ENCODE results near the gene PDGFD. TPM values are rescaled to one million over a fixed set of nuclear protein-coding genes. Genes with fewer than 3 reads are reported as not detected.

PDGFD gene
- total RNA-seq, 1 donor from 2014 or later, result 3.4 TPM

DNA sequence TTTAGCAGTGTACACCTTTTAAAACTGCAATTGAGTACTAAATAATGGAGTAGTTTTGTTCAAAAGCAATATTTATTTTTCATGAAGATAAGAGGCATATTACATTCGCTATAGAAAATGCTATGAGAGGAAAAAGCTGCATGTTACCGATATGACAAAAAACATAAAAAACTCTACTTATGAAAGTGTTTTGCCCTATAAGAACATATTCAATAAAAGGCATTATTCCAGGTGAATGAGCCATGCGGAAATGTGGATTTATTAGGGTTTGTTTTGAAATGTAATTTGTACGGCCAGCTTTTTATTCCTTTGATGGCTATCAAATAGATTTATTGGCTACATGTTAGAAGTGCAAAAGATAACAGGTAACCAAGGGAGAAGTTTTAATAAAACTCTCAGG is 256.8 kb downstream of the PDGFD start:
- no peaks in the 10 kb centered on the region for H3K36me3 ChIP-seq (ENCODE audit: control insufficient read depth, insufficient read depth, low read length)
- no peaks in the 10 kb centered on the region for H3K27me3 ChIP-seq (ENCODE audit: control insufficient read depth, insufficient read depth, low read length)
- no peak for DNase-seq (ENCODE audit: low read depth)
- TF ChIP-seq, protein P1, sequence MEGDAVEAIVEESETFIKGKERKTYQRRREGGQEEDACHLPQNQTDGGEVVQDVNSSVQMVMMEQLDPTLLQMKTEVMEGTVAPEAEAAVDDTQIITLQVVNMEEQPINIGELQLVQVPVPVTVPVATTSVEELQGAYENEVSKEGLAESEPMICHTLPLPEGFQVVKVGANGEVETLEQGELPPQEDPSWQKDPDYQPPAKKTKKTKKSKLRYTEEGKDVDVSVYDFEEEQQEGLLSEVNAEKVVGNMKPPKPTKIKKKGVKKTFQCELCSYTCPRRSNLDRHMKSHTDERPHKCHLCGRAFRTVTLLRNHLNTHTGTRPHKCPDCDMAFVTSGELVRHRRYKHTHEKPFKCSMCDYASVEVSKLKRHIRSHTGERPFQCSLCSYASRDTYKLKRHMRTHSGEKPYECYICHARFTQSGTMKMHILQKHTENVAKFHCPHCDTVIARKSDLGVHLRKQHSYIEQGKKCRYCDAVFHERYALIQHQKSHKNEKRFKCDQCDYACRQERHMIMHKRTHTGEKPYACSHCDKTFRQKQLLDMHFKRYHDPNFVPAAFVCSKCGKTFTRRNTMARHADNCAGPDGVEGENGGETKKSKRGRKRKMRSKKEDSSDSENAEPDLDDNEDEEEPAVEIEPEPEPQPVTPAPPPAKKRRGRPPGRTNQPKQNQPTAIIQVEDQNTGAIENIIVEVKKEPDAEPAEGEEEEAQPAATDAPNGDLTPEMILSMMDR (IDR thresholded peaks at IDR 0.05; ENCODE audit: insufficient read depth, low read length, poor library complexity, severe bottlenecking), result no peak
- H3K4me3 ChIP-seq (ENCODE audit: low read depth, low read length), result no peak overlapping the region

DNA sequence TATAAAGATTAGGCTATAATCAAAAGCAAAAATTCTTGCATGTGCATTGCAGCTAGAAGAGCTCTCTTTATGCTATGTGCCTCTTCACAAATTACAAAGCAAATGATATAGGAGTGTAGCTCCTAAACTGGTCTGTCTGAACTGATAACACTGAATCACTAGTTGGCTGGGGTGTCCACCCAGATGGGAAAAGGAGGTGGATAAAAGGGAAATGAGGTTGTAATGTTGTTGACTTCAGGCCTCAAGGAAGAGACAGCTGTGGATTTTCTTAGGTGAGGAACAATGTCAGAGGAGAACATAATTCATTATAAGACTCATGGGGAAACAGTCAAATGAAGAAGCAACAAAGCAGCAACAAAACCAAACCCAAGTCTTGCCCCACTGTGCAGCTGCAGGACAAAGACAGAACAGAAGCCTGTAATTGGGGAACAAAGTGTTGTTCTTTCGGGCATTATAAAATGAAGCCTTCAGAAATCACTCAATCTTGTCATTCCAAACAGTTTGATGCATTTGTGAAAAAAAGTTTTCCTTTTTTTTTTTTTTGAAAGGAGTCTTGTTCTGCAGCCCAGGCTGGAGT is 257.6 kb downstream of the PDGFD start:
- H3K4me3 ChIP-seq (ENCODE audit: low read depth, low read length), result no peak overlapping the region
- TF ChIP-seq, protein P1 (IDR thresholded peaks at IDR 0.05; ENCODE audit: insufficient read depth, low read length, poor library complexity, severe bottlenecking), result no peak
- no peak for DNase-seq (ENCODE audit: low read depth)

DNA sequence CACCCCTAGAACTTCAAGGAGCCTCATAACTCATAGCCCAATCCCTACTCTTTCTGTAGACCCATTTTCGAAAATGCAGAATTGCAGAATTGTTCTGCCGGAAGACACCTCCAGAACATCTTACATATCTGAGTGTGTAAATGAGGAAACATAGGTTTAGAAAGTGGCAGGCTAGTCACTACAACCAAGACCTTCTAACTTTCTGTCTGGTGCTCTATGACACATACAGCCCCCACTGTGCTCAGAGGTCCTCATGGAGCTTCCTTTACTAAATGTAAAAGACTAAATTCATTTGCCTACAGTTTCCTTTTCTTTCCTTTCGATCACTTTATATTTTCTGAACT is 259.7 kb downstream of the PDGFD start:
- Histone ChIP-seq H3K4me3 (ENCODE audit: low read depth, low read length) (no peak overlapping the region), H3K36me3 (ENCODE audit: control insufficient read depth, insufficient read depth, low read length) (no peaks in the 10 kb centered on the region), H3K27me3 (ENCODE audit: control insufficient read depth, insufficient read depth, low read length) (no peaks in the 10 kb centered on the region)
- TF ChIP-seq, protein P1 (IDR thresholded peaks at IDR 0.05; ENCODE audit: insufficient read depth, low read length, poor library complexity, severe bottlenecking), result no peak
- no peak for DNase-seq (ENCODE audit: low read depth)

More for the DNA sequence above, 257.6 kb downstream of the PDGFD start:
- Histone ChIP-seq H3K27me3 (ENCODE audit: control insufficient read depth, insufficient read depth, low read length) (no peaks in the 10 kb centered on the region), H3K36me3 (ENCODE audit: control insufficient read depth, insufficient read depth, low read length) (no peaks in the 10 kb centered on the region)

DNA sequence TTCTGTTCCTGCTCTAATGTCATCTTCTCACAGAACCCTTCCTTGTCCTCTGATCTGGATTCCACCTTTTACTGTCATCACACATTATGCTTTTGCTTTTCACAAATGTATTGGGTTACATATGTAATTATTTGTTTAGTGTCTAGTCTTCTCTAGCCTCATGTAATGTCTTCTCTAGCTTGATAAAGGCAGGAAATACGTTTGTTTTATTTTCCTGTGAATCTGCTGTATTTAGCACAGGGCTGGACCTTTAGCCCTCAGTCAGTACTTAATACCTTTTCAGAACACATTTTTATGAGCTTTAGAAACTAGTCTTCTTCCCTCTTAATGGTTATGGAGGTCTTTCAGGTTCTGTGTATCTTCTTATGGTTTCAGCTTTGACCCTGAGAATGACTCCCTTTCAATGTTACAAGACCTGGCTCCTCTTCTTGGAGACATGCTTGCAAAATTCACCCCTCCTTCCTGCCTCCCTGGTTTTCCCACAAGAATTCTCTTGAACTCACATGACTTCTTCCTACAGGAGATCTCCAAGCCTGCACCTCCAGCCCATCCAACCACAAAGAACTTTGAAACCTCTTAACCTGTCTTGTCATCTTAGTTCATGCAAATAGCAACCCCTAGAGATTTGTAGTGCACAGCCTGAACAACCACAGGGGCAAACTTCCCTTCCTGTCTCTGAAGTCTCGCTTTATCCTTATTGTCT is 260.2 kb downstream of the PDGFD start:
- H3K36me3 ChIP-seq (ENCODE audit: control insufficient read depth, insufficient read depth, low read length), result no peaks in the 10 kb centered on the region
- no peak overlapping the region for H3K4me3 ChIP-seq (ENCODE audit: low read depth, low read length)
- TF ChIP-seq, protein P1 (IDR thresholded peaks at IDR 0.05; ENCODE audit: insufficient read depth, low read length, poor library complexity, severe bottlenecking), result no peak
- DNase-seq (ENCODE audit: low read depth), result no peak
- no peaks in the 10 kb centered on the region for H3K27me3 ChIP-seq (ENCODE audit: control insufficient read depth, insufficient read depth, low read length)

DNA sequence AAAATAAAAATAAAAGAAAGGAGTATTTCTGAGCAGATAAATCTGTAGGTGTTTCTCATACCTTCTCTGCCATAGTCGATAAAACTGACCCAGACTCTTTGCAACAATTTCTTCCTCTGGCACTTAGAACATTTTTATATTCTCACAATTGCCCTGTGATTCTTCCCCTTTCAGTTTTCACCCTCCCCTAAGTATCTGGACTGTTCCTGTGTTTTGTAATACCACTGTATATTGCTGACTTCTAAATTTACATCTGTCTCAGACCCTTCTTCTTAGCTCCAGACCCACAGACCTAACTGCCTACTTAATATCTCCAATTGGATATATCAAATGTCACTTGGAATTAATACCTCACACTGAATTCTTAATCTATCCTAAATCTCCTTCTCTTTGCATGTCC is 261.0 kb downstream of the PDGFD start:
- TF ChIP-seq, protein P1 (IDR thresholded peaks at IDR 0.05; ENCODE audit: insufficient read depth, low read length, poor library complexity, severe bottlenecking), result no peak
- Histone ChIP-seq H3K4me3 (ENCODE audit: low read depth, low read length) (no peak overlapping the region), H3K36me3 (ENCODE audit: control insufficient read depth, insufficient read depth, low read length) (no peaks in the 10 kb centered on the region), H3K27me3 (ENCODE audit: control insufficient read depth, insufficient read depth, low read length) (no peaks in the 10 kb centered on the region)
- DNase-seq (ENCODE audit: low read depth), result no peak

DNA sequence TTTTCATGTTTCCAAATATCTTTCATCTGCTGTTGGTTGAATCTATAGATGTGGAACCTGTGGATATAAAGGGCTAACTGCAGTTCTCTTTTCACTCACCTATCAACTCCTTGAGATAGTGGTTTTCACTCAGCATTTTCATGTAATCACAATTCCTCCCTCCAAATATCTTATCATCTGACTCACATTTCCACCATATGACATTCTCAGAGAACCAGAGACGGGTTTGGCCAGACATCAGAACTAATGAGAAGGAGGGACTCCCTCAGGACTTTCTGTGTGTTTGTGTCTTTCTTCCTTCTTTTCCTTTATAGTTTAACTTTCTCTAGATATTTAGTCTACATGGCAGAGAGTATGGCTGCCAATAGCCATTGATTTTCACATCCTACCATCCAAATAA is 262.3 kb downstream of the PDGFD start:
- DNase-seq (ENCODE audit: low read depth), result no peak
- H3K4me3 ChIP-seq (ENCODE audit: low read depth, low read length), result no peak overlapping the region
- TF ChIP-seq, protein P1 (IDR thresholded peaks at IDR 0.05; ENCODE audit: insufficient read depth, low read length, poor library complexity, severe bottlenecking), result no peak

More for the DNA sequence above, 262.3 kb downstream of the PDGFD start:
- Histone ChIP-seq H3K36me3 (ENCODE audit: control insufficient read depth, insufficient read depth, low read length) (no peaks in the 10 kb centered on the region), H3K27me3 (ENCODE audit: control insufficient read depth, insufficient read depth, low read length) (no peaks in the 10 kb centered on the region)

All from kidney epithelial cell (primary cell).